GM12864 (cell line): ENCODE data around the gene WDR19.

Experiments used
- DNase-seq: peaks from one replicate; pipeline ENCODE4 v3.0.0-alpha.2; 2011; ENCODE audit warnings: low read depth
- H3K4me3 ChIP-seq: 2 replicates; pipeline ENCODE4 v1.5.1; 2011; ENCODE audit warnings: mild to moderate bottlenecking, low read depth, low read length, control low read depth
- CTCF ChIP-seq: IDR thresholded peaks from 2 replicates; pipeline ENCODE4 v1.5.1; 2011; ENCODE audit warnings: low read depth, mild to moderate bottlenecking, moderate library complexity, low read length, control low read depth, inconsistent platforms; ENCODE audit errors: missing control alignments

WDR19 gene

GRCh38 chr4:39201963-39202362 is 19.6 kb downstream of the WDR19 start:
- H3K4me3 ChIP-seq, result no peak overlapping the region
- no peak for TF ChIP-seq CTCF
- no peak for DNase-seq

GRCh38 chr4:39204543-39204942 is 22.2 kb downstream of the WDR19 start:
- H3K4me3 ChIP-seq, result no peak overlapping the region
- no peak for TF ChIP-seq CTCF
- DNase-seq, result no peak

DNA sequence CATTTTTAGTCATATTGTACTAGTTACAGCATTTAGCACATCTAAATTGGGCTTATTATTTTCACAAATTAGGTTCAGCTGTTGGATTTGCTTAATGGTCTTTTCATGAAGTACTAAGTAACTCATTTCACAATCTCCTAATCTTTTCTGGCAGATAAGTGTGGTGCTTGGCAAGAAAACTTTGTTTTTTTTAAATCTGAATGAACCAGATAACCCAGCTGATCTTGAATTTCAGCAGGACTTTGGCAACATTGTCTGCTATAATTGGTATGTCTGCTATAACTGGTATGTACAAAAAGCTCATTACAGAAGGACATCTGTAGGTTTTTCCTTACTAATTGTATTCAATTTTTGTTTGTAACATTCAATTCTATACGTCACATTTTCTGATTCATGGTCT is 22.7 kb downstream of the WDR19 start:
- H3K4me3 ChIP-seq, result no peak overlapping the region
- no peak for TF ChIP-seq CTCF
- no peak for DNase-seq

- DNase-seq, result no peak
- TF ChIP-seq CTCF, result no peak
- H3K4me3 ChIP-seq, result no peak overlapping the region
Observed at GRCh38 chr4:39205476-39205875, 23.1 kb downstream of the WDR19 start.

- TF ChIP-seq CTCF, result no peak
- no peak overlapping the region for H3K4me3 ChIP-seq
Observed at GRCh38 chr4:39227906-39228305, 45.6 kb downstream of the WDR19 start.

DNA sequence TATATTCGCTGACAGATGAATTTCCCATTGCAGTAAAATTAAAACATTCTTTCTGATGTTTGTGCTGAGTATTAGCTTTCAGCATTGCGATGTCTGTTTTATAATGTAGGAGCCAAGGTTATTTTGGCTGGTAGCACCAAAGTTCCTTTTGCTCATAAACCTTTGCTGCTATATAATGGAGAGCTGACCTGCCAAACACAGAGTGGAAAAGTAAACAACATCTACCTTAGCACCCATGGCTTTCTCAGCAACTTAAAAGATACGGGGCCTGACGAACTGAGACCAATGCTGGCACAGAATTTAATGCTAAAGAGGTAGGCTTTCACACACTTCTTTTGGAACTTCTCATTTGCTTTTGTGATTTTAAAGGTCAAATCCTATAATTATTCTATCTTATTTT is 46.0 kb downstream of the WDR19 start:
- no peak for DNase-seq
- TF ChIP-seq CTCF, result no peak
- no peak overlapping the region for H3K4me3 ChIP-seq

More at GRCh38 chr4:39227906-39228305, 45.6 kb downstream of the WDR19 start:
- DNase-seq, result no peak

DNA sequence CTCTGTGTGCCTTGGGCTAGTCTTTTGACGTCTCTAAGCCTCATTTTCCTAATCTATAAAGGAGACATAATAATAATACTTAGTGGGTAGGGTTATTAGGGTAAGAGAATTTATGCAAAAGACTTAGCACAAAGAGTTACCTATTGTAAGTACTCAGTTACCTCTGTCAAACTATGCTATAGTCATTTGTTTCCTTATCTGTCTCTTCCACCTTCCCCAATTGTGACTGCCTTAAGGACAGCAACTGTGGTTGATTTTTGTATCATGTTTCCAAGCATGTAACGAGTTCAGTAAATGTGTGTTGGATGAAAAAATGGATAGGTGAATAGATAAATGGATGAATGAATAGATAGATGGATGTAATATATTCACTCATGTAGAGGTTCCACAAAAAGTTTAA is 48.1 kb downstream of the WDR19 start:
- no peak for DNase-seq
- H3K4me3 ChIP-seq, result no peak overlapping the region
- TF ChIP-seq CTCF, result no peak
